GM03348 (cell line): ENCODE results near the gene RAG2.
A peak's percentile ranks its signal among the peaks of the same experiment; 100 is the strongest.

Experiments
- DNase-seq: peaks from one replicate; pipeline ENCODE4 v3.0.0; 2012; ENCODE audit warnings: low spot score

The RAG2 gene

GRCh38 chr11:36598051-36598450, at the start of gene RAG2:
Gene RAG2, minus strand, starts transcription at chr11:36598236. Its CDS starts 4,068 bp downstream, at chr11:36594168.
- no peak for DNase-seq

DNA sequence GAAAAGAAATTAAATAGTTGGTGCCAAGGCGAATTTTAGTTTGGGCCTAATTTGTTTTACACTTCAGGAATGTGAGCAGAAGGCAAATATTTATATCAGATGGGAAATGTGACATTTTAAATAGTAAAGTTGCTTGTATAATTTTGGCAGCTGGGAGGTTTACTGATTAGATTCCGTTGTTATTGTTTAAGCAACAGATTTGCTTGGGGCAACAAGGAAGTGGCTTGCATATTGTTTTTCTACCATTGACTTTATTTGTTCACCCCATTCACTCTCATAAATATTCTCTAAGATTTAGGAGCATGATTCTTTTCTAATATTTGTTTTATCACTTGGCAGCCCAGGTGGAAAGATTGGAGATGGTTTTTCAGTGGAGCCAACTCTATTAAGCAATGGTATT, 40.5 kb upstream of the RAG2 start:
- no peak for DNase-seq

GRCh38 chr11:36635066-36635862, 37.2 kb upstream of the RAG2 start:
- no peak for DNase-seq

DNA sequence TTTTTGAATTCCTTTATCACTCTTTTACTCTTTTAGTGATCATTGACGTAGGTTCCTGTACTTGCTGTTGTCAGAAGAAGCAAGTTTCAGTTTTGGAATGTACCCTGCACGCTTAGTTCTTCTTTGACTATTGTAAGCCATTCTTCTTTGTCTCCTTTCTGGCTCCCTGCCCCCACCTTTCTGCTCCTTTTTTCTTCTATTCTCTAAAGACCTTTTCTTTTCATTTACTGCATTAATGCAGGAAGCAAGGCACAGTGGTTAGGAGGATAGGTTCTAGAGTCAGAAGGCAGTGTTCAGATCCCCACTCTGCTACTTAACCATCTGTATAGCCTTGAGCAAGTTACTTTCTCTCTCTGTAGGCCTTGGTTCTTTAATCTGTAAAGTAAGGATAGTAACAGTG, 33.7 kb upstream of the RAG2 start:
- DNase-seq, result no peak

GRCh38 chr11:36628765-36629244, 30.8 kb upstream of the RAG2 start:
- no peak for DNase-seq

DNA sequence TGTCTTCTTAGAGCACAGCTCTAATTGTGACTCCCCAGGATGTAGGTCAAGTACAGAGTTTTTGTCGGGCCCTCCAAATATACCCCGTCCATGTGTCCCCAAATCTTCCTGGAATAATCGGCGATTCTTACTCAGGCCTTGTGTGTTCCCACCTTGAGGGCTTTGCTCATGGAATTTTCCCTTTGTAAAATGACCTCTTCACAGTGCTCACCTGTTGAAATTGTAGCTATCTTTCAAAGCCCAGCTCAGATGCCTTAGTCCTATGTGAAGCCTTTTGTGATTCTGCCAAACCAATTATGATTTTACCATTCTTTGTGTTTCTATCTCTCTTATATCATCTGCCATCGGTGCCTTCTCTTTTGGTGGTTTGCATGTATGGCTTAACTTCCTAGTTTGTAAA, 30.1 kb upstream of the RAG2 start:
- DNase-seq, result no peak

- no peak for DNase-seq
Observed at GRCh38 chr11:36627471-36627870, 29.4 kb upstream of the RAG2 start.

GRCh38 chr11:36627006-36627405, 29.0 kb upstream of the RAG2 start:
- DNase-seq, result no peak

- DNase-seq, result no peak
Observed at GRCh38 chr11:36623494-36623893, 25.5 kb upstream of the RAG2 start.

- DNase-seq, result peak; percentile 9
Observed at GRCh38 chr11:36622431-36623136, 24.5 kb upstream of the RAG2 start.

GRCh38 chr11:36620246-36620645, 22.2 kb upstream of the RAG2 start:
- no peak for DNase-seq

DNA sequence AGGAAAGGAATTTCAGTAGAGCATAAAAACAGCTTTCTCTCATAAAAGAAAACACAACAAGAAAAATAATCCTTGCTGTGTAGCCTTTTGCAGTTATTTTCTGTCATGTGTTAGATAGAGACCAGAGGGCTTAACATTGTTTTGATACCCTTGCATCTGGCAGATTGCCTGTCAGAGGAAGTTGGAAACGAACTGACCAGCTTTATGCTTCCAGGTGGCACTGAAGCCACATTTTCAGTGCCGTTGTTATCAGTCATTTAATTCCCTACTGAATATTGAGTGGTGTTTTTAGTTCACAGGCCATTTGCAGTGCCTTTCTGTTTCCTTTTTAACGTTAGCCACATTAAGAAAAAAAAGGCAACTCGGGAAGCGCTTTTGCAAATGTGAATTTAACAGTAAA, 21.5 kb upstream of the RAG2 start:
- no peak for DNase-seq

DNA sequence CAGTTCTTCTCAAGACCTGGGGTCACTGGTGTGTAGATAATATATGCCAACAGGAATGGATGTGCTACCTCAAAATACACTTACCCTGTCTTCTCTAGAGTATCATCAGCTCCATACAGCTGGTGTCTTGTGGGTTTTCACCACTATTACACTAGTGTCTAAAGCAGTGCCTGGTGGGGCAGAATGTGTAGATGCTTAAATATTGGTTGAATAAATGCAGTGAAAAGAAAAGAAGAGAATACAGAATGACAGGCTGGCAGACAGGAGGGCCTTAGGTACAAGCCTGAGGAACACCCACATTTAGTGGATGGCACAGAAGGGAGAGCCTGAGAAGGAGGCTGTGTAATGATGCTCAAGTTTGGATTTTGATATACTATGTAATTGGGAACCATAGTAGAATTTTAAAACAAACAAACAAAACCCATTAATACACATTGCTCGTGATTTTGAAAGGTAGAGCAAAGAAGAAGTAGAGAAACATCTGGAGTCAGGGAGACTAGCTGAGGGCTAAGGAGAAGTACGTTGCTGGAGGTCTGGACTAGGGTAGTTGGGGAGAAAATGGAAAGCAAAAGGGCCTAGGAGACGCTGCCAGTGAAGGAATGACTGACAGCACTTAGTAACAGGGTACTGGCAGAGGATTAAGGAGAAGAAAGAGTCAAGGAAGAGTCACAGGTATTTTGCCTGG, 20.5 kb upstream of the RAG2 start:
- DNase-seq, result no peak

DNA sequence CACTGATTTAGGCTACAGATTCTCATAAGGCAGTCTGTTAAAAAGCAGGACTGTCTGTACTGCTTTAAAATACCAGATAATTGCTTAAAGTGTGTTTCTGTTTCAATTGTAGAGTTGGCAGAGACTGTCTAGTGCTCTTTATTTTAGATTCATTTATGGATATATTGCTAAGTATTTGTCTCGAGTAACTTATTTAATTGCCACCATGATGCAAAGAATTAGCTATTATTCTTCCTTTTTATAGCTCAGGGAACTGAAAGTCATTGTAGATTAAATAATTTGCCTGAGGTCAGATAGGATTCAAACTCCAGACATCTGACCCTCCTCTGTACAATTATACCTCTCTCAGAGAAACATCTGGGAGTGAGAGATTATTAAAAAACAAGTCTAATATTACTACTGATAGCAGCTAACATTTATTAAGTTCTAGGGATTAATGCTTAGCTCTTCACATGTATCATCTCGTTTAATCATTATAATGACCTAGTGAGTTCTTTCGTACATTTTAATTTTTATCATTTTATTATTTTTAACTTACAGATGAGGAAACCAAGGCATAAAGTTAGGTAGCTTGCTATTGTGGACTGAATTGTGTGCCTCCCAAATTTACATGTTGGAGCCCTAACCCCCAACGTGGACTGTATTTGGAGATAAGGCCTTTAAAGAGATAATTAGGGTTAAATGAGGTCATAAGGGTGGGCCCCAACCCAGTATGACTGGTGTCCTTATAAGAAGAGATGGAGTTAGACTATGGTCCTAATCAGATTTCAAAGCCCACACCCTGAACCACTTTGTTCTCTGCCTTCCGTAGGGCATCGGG, 19.7 kb upstream of the RAG2 start:
- DNase-seq, result no peak

GRCh38 chr11:36615826-36616225, 17.8 kb upstream of the RAG2 start:
- no peak for DNase-seq

DNA sequence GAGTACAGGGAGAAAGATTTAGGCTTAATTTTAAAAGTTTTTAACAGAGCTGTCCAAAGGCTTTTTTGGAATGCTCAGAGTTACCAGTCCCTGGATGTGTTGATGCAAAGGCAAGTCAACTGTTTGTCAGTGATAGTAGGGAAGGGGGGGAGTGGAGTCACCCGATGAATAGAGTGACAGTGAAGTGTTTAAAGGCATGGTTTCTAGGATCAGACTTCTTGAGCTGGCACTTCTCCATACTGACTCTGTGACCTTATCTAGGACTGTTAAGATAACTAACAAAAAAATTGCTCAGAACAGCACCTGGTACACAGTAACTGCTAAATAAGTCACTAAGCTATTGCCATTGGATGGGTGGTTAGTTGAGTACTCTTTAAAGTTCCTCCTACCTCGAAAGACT, 11.3 kb upstream of the RAG2 start:
- DNase-seq, result no peak

DNA sequence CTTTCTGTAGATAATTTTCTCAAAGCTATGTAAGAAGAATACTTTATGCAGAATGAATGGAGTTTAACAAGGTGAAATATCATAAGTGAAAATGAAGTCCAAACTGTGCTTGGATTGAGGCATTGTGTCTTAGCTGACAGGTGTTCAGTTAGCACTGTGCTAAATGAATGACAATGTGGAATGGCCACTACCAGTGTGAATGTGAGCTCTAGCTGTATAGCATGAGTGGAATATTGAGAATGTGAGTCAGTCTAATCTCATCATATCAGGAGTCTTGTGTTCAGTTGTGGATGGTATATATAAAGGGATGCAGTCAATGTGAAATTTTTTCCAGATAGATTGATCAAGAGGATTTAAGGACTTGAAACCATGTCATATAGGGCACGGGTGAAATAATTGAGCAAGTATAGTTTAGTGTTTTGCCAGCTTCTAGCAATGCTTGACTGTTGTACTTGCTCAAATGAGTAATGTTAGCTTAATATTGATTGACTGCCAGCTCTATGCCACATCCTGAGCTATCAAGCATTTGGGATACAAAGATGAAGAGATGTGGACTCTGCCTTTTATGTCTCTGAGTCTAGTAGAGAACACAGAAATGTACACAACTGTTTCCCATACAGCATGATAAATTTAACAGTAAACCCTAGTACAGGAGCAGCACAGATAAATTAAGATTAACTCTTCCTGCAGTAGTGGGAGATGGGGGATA, 10.6 kb upstream of the RAG2 start:
- DNase-seq, result no peak

GRCh38 chr11:36605221-36606216, 7.5 kb upstream of the RAG2 start:
- DNase-seq, result no peak

GRCh38 chr11:36602135-36602534, 4.1 kb upstream of the RAG2 start:
- DNase-seq, result no peak

- no peak for DNase-seq
Observed at GRCh38 chr11:36601155-36601554, 3.1 kb upstream of the RAG2 start.
